Neural cell (in vitro differentiated cells): ENCODE data around the gene GALNT14.

Source experiments
- EZH2 ChIP-seq: fragments of 200-600, 300-800 bp; shearing (Covaris generic), sonication (generic); IDR thresholded peaks from 2 replicates; pipeline ENCODE4 v1.6.1; 2014; ENCODE audit warnings: antibody characterized with exemption, low read length, borderline replicate concordance, mild to moderate bottlenecking; ENCODE audit not compliant: insufficient read depth, poor library complexity, severe bottlenecking
- MXI1 ChIP-seq: fragments of 450-650 bp; conservative IDR thresholded peaks from 2 replicates; pipeline ENCODE4 v1.6.1; 2014; ENCODE audit warnings: antibody characterized with exemption, mild to moderate bottlenecking; ENCODE audit not compliant: poor library complexity, severe bottlenecking
- POLR2AphosphoS5 ChIP-seq: IDR thresholded peaks from 2 replicates; pipeline ENCODE4 v1.6.1; 2012
- RAD21 ChIP-seq: fragments of 450-650 bp; conservative IDR thresholded peaks from 2 replicates; pipeline ENCODE4 v1.6.1; 2014; ENCODE audit warnings: antibody characterized with exemption, mild to moderate bottlenecking, moderate library complexity
- SMC3 ChIP-seq: fragments of 450-650 bp; conservative IDR thresholded peaks from 2 replicates; pipeline ENCODE4 v1.6.1; 2014; ENCODE audit warnings: antibody characterized with exemption, mild to moderate bottlenecking, moderate library complexity; ENCODE audit not compliant: poor library complexity
- TF ChIP-seq, protein P1 (sequence below): fragments of 450-650 bp; IDR thresholded peaks from 2 replicates; pipeline ENCODE4 v1.5.1; 2014; ENCODE audit warnings: antibody characterized with exemption, mild to moderate bottlenecking, moderate library complexity; ENCODE audit not compliant: poor library complexity, severe bottlenecking

DNA sequence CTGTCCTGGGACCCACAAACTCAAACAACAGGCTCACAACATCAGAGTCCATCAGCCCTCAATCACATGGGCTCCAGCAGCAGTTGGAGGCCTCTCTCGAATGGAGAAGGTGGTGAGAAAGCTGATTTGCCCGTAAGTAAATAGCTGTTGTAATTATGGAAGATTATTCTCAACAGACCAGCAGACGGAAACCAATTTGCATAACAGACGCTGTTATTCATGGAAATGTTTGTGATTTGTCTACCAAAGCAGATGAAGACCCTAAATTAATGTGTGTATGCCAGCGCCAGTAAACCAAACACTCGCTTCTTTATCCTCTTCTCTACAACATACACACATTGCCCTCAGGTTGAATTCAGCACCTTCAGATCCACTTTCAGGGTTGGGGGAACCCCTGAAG, 23.4 kb upstream of the GALNT14 start:
- no peak for TF ChIP-seq MXI1
- TF ChIP-seq, protein P1, sequence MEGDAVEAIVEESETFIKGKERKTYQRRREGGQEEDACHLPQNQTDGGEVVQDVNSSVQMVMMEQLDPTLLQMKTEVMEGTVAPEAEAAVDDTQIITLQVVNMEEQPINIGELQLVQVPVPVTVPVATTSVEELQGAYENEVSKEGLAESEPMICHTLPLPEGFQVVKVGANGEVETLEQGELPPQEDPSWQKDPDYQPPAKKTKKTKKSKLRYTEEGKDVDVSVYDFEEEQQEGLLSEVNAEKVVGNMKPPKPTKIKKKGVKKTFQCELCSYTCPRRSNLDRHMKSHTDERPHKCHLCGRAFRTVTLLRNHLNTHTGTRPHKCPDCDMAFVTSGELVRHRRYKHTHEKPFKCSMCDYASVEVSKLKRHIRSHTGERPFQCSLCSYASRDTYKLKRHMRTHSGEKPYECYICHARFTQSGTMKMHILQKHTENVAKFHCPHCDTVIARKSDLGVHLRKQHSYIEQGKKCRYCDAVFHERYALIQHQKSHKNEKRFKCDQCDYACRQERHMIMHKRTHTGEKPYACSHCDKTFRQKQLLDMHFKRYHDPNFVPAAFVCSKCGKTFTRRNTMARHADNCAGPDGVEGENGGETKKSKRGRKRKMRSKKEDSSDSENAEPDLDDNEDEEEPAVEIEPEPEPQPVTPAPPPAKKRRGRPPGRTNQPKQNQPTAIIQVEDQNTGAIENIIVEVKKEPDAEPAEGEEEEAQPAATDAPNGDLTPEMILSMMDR = no peak
- TF ChIP-seq SMC3 = no peak
- no peak for TF ChIP-seq EZH2
- TF ChIP-seq RAD21 = no peak
- no peak for TF ChIP-seq POLR2AphosphoS5
